ENCODE data around the gene FTO.
"Not testable (repeated sequence)": the region's sequence is repeated elsewhere in the genome, so short reads cannot be mapped to it uniquely, and the experiment has no call there.

Gene FTO

GRCh38 chr16:53872248-53873221 is 168.6 kb downstream of the FTO start:
- no peak for DNase-seq

- DNase-seq = no peak
These were observed 172.9 kb downstream of the FTO start for GRCh38 chr16:53876811-53877210.

- no peak for DNase-seq
These were observed 174.3 kb downstream of the FTO start for GRCh38 chr16:53878216-53878615.

DNA sequence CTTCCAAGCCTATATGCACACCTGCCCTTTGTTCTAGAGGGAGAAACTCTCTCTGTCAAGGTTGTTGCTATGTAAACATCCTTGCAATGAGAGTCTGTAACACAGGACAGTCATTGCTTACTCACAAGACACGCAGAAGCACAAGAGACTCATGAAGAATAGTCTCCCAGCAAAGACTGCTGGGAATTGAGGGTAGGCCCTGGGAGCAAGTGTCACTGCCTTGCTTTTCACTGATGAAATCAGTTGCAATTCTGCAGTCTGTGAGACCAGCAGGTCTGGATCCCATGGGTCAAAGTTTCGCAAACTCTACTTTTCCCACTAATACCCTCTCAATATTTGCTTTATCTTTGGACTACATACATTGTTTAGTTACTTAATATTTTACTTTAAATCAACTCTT is 177.4 kb downstream of the FTO start:
- no peak for DNase-seq

DNA sequence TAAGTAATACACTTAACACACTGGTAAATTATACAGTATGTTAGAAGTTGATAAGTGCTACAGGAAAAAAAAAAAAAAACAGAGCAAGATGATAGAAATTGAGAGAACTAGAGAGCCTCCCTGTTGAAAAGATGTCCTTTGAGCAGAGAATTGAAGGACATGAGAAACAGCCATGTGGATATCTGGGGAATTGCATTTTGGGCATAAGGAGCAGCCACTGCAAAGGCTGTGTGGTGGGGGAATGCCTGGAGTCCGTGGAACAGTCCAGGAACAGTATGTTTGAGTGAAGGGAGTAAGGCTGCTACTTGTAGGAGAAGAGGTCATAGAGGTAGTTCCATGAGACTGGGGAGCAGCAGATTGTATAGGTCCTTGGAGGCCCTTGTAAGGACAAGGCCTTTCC is 178.4 kb downstream of the FTO start:
- DNase-seq = no peak

- DNase-seq = no peak
These were observed 180.8 kb downstream of the FTO start for GRCh38 chr16:53884748-53885147.

- DNase-seq = no peak
These were observed 182.8 kb downstream of the FTO start for GRCh38 chr16:53886482-53887378.

GRCh38 chr16:53888222-53888621 is 184.3 kb downstream of the FTO start:
- no peak for DNase-seq

DNA sequence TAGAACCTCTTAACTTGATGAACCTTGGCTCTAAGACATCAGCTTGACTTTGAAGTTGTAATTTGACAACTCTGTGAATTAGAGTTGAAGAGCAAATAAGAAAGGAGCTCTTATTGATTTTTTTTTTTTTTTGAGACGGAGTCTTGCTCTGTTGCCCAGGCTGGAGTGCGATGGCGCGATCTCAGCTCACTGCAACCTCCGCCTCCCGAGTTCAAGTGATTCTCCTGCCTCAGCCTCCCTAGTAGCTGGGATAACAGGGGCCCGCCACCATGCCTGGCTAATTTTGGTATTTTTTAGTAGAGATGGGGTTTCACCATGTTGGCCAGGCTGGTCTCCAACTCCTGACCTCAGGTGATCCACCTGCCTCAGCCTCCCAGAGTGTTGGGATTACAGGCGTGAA is 186.9 kb downstream of the FTO start:
- not testable (repeated sequence) for DNase-seq

DNA sequence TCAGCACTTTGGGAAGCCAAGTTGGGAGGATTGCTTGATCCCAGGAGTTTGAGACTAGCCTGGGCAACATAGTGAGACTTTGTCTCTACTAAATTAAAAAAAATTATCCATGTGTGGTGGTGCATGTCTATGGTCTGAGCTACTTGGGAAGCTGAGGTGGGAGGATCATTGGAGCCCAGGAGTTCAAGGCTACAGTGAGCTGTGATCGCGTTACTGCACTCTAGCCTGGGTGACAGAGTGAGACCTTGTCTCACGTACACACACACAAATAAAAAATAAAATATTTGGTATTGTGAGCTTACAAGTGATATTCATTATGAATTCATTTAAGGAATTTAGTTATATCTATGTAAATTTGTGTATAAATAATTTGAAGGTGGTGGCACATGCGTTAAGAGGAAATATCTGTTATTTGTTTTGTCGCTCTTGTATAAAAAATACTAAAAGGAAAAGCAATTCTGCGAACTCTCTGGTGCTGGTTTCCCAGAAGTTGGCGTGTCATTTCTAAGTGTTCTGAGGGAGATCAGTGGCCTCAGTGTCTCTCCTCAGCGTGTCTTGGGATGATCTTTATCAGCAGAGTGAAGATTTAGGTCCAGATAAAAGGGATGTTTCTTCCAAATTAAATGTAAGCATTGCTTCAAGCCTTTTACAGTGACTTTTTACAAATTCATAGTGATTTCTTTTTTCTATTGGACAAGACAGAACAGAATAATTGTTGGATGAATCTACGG is 187.6 kb downstream of the FTO start:
- DNase-seq = no peak

DNA sequence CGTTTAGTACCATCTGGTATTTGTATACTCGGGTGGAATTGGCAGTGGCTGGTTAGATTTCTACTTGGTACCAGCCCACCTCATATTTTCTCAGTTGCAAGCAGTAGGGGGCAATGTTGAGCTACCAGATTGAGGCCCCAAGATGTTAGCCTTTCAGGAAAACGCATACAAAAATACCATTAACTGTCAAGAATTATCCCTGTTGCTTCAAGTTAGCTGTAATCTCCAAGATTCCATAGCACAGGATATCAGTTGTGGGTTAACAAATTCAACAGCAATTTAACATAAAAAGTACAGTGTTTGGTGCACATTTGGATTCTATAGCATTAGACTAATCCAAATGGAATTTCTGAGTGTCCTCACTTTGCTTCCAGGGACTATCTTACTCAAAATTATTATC is 188.2 kb downstream of the FTO start:
- DNase-seq = no peak

DNA sequence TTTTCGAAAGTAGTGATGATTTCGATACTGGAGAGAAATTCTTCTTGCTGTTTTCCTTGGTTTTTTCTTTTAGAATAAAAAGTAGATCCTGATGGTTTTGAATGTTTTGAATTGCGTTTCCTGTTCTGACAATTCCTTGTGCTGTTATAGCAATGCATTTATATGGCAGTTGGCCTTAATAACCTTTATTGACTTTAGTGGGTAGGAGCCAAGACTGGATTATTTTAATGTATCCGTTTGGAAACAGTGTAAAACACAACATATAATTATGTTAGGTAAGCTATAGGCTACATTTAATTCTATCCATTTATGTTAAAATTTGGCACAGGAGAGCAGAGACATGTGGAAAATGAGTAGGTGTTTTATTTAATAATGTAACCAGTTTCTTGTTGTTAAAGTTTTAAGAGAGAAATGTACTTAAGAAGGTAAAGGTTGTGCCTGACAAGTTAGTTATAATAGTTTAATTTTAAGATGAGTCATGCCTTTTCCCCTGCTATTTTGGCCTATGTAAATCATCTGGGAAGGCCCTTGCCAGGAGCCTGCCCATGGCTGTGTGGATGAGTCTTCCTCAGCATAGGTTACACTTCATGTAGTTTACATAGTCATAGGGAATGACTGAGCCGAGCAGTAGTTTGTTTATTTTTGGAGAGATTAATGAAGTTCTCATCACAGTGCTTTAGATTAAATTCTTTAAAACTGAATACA is 189.9 kb downstream of the FTO start:
- no peak for DNase-seq

DNA sequence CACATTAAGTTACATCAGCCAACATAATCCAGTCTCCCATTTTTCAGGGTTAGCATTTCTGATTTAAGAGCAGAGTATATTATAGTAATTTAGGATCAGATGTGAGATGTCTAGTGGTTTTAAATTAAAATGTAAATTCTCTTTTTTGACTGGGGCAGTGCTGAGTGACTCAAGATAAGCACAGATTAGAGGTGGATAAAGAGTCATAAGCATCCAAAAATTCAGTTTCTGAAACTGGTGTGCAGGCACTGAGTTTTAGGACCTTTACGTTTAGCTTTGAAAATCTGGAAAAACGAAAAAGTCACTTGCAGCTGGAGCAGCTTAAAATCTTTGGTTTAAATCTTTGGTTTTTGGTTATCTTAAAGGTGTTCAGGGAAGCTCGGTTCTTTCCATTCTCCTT is 190.7 kb downstream of the FTO start:
- DNase-seq = no peak

- DNase-seq = no peak
These were observed 191.5 kb downstream of the FTO start for GRCh38 chr16:53895433-53895832.

DNA sequence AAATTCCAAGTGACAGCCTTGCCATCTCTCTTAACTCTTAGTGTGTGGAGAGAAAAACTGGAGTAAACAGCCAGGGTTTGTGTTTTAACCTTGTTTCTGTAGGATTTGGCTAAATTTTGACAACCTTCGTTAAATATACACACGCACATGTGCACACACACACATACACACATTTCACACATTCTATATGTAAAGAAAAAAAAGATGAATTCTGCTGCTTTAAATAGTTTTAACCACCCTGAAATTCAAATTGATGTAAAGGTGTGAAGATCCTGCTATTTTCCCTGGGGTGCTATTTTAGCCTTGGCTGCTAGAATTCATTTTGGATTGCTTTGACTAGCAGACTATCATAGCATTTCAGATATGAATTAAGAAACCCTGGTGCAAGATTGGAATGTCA is 191.9 kb downstream of the FTO start:
- DNase-seq = no peak

GRCh38 chr16:53896722-53897121 is 192.8 kb downstream of the FTO start:
- DNase-seq = no peak

- no peak for DNase-seq
These were observed 195.0 kb downstream of the FTO start for GRCh38 chr16:53898993-53899392.

GRCh38 chr16:53899431-53899830 is 195.5 kb downstream of the FTO start:
- DNase-seq = no peak

DNA sequence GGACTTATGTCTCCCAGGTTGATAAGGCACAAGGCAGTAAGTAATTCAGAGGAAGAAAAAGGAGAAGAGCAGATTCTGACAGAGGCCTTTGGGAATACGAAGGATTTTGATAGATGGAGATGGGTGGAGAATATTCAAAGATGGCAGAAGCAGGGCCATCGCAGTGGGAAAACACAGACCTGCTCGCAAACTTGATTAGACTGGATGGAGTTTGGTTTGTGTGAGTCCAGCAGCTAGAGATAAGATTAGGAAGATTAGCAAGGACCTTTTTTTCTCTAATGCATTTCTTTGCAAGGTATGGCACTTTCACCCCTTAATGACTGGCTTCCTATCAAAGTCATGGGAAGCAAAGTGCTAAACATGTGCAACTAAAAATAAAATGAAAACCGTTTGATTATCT is 196.7 kb downstream of the FTO start:
- no peak for DNase-seq

- peak; percentile 26 for DNase-seq
These were observed 197.5 kb downstream of the FTO start for GRCh38 chr16:53901408-53901807.

DNA sequence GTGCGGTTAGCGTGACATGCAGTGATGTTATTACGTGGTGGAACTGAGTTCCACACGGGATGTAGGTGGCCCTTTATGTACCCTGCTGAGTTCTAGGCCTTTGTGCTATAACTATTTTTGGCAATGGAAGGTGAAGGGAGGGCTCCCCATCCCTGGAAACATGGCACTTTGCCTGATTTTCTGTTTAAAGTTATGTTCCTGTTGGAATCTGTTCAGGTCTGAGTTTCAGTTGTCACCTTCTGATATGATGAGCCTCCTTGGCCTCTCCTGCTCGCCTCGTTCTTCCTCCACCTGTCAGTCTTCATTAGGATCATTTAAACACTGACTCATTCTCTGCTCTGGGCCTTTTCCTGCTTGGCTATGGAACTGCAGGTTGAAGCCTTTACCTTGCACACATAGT is 200.6 kb downstream of the FTO start:
- DNase-seq = no peak

GRCh38 chr16:53905028-53905427 is 201.1 kb downstream of the FTO start:
- no peak for DNase-seq

All from NCI-H187 treated with DMSO at 0.1 percent for 48 hours (cell line).